NOMO-1 treated with dmso at 0.1 percent for 144 hours (cell line): ENCODE results near the gene IDH3A.

ENCODE experiments used
- DNase-seq: peaks from one replicate; lab custom pipeline; 2025; ENCODE audit not compliant: unreplicated experiment; lab: John Stamatoyannopoulos, UW

The IDH3A gene

DNA sequence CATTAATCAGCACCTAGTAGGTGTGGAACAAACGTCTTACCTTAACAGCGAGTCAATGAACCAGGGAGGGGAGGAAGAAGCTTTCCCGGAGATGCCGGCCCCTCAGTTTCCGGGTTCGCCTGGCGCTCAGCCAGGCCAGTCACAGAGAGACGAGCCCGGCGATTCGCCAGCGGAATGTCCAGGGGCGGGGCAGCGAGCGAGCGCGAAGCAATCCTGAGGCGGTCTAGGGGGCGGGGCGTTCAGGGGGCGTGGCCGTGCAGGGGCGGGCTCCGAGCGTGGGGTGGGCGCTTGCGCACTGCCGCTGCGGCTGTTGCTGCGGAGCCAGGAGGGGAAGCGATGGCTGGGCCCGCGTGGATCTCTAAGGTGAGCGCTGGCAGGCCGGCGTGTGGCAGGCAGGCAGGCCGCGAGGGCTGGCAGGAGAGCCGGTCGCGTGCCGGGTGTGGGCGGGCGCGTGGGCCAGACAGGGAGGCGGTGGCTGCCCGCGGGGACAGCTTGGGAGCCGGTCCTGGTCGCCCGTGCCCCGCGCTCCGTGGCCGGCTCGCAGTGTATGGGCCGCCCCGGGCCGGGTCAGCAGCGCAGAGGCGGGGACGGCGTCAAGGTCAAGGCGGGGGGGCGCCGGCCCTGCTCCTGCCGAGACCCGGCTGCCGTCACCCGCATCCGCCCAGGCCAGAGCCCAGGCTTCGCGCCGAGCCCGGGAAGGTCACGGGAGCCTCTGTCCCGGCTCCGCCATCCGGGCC is at the start of gene IDH3A:
Gene IDH3A, plus strand, starts transcription at position 295 of the 737 bp plus-strand sequence. Its CDS starts 42 bp downstream, at position 337.
- DNase-seq: peak; percentile 92

DNA sequence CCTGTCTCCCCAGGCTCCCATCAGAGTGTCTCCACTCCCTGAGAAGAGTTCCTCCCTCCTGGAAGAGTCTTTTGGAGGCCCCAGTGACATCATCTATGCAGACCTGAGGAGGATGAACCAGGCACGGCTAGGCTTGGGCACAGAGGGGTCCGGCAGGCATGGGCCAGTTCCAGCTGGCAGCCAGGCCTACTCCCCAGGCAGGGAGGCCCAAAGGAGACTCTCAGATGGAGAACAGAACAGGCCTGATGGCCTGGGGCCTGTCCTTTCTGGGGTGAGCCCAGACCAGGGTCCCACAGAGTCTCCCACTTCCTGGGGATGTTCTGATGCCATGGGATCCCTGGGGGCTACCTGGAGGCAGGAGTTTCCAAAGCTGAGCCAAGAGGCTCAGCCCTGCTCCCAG is 48.3 kb upstream of the IDH3A start:
- DNase-seq: no peak

DNA sequence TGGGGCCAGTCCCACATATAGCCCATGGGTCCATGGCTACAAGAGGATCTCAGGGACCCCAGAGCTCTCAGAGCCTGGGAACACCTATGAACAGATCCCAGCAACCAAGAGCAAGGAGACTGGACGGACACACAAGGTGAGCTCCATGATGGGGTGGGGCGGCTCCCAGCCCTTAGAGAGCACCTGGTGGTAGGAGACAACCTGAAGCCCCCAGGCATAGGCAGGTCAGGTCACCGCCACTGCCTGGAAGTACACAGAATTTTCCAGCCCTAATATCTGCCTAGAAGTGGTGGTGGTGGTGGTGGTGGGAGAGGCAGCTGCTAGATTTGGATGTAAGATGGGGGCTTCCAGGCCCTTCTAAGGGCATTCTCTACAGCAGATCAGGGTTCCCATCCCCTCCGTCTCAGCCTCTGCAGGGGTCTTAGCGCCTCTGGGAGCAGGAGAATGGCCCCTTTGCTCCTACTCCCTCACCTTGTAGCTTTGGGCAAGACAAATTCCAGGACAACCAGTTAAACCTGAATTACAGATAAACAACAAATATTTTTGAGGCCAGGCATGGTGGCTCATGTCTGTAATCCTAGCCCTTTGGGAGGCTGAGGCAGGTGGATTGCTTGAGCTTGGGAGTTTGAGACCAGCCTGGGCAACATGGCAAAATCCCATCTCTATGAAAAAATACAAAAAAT is 47.6 kb upstream of the IDH3A start:
- DNase-seq: no peak

DNA sequence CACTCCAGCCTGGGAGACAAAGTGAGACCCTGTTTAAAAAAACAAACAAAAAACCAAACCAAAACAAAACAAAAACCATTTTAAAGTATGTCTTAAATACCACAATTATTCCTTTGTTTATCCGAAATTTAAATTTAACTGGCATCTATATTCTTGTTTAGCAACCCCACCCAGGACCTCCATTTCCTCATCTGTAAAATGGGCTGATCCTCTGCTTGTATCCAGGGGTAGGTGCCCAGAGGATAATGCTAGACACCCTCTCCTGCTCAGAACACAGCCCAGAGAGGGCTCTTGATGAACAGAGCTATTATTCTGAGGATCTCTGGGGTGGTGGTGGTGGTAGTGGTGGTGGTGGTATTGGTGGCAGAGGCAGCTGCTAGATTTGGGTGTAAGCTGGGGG is 47.0 kb upstream of the IDH3A start:
- no peak for DNase-seq

DNA sequence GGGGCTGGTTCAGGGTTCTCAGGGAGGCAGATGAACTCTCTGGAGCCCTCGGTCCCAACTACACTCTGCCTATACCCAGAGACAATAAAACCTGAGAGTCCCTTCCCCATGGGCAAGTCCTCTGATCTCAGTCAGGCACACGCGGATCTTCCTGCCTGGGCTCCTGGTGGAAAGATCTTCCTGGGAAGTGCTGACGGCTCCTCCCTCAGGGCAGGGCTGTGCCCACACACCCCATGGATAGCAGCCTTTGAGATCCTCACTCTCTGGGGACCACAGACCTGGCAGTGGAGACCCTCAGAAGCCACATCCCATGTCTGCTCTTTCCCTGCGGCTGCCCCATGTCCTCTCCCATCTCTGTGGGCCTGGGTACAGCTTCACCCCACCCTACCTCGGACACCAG is 46.4 kb upstream of the IDH3A start:
- no peak for DNase-seq

DNA sequence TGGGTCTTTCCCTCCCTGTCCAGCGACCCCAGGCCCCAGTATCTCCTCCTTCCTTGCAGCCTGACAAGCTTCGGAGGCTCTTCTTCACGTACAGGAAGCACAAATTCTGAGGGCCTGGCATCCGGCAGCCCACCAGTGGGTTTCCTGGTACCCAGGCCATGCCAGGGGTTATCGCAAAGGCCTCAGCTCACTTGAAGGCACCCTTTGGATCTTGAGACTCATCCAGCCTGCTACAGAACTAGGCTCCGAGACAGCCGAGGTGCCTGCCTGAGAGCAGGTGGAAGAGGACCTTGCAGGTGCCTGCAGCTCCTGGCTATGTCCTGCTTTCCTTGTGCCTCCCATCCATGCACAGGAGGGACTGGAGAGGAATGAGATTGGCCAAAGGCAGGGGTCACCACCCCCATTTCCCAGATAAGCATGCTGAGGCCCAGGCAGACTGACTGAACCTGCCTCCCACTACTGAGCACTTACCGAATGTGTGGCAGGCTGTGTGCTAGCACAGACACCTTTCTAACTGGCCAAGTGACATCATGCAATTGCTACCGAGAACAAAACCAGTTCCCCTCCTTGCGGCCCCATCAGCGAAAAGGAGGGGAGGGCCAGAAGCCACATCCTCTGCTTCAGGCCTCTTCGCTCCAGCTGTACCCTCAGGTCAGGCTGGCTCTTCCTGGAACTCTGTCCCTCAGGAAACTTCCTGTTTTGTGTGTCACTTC is 45.6 kb upstream of the IDH3A start:
- DNase-seq: no peak

DNA sequence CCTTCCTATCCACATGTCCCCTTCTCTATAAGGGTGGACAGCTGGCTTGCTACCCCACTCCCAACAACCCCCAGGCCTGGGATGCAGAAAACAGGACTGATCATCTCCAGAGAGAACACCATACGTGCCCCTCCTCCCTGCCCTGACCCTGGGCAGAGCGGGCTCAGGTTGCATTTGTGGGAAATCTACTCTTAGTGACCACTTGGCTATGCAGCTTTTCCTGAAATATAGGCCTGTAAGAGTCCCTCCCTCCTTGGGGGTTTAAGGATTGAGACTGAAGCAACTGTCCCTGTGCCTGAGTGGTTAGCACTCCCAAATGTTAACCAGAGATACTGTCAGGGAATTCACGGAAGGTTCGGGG is 45.1 kb upstream of the IDH3A start:
- no peak for DNase-seq

DNA sequence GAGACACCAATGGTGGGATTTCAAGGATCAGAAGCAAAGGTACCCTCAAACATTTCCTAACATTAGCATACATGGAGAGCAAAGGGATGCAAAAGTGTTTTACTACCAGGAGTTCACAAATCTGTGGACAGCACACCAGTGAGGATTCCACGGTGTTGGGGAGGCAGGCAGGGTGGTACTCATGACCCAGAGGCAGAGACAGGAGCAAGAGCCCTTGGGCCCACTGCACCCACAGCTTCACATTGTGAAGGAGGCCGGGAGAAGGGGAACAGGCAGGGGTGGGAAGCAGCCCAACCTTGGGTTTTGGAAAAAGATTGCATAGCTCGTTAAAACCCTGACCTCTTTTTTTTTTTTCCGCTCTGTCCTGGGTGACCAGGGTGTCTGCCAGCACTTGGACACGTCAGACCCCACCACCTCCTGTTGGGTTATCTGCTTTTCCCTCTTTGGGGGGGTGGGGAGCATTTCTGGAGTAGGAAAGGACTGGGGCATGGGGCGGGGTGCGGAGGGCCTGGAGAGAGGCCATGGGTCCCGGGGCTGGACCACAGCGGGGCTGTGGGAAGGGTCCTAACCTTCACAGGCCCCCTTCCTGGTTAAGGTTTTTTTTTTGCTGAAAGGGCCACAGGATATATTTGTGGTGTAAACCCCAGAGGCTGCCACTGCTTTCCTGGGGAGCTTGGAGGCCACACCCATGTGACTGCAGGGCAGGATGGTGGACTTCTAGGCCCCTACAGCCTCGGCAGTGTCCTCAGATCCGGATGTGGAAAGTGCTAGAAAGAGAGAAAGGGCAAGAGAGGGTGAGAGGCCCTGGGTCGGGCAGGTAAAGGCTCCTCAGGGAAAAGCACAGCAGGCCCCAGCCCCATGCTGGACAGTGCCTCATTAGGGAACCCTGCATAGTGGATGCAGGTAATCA is 44.3 kb upstream of the IDH3A start:
- no peak for DNase-seq

DNA sequence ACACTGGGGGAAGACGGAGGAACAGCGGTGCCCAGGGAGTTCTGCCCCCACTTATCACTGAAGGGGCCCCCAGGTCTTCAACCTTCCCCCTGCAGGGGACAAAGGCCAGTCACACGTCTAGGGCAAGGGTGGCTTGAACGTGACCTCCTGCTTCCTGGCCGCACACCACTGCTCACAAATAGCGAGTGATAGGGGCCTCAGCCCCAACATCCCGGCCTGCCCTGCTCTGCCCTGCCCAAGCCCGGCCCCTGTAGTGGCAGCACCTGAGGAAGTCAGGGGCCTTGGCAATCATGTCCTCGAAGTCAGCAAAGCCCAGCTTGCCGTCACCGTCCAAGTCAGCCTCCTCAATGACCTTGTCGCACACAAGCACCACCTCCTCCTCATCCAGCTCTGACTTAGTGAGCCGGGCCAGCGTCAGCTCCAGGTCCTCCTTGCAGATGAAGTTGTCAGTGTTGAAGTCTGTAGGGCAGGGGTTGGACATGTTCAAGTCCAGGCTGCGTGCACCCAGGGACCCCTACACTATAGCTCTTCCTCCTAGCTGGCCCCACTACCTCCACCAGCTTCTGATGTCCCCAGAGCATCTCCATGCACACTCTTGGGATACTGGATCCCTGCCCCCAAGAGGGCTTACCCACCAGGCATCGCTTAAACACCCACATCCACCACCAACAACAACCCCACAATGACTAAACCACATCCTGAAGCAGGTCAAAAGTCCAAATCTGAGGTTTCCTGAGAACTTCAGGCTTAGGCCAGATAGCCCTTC is 43.5 kb upstream of the IDH3A start:
- no peak for DNase-seq

DNA sequence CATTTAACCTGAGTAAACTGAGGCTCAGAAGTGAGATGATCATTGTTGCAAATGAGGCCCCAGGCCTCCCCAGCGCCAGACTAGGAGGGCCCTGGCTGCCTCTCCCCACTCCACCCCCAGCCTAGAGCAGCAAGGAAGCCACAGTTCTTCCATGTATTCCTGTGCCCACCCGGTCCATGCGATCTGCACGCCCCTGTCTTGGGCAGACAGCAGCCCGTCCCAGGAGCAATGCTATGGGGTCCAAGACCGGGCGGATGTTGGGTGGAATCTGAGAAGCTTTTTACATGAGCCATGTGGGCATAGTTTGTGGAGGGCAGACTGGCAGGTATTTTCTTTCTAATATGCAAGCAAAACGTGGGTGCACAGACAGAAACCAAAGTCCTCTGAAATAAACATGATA is 41.7 kb upstream of the IDH3A start:
- DNase-seq: no peak

DNA sequence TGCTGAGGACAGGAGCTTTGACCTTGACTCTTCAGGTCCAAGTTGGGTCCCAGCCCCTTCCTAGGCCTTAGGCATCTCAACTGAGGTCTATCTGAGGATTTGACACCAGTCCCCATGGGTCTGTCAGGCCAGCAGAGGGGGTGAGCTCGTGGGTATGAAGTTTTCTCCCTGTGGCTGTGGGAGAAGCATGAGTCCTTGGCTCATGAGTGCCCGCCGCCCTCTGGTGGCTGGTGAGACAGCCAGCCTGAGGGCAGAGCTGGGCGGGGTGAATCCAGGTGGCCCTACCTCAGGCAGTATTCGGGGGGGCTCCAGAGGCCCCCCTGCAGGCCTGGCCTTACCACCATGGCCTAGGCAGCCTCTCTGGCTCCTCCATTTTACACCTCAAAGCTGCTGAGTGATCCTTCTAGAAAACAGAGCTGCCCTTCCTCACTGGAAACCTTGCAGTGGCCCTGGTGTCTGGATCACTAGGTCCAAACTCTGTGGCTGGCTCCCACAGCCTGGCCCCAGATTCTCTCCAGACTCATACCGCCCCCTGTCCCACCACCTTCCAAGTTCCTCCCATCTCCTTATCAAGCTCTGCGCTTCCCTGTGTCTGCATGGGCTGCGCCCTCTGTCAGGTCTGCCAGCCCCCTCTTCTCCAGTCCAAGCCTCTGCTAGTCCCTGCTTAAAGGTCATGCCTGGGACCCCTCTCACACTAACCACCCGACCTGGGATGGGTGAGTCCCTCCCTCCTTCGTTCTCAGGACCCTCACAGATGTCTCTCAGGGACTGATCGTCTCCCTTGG is 40.7 kb upstream of the IDH3A start:
- peak; percentile 77 for DNase-seq

DNA sequence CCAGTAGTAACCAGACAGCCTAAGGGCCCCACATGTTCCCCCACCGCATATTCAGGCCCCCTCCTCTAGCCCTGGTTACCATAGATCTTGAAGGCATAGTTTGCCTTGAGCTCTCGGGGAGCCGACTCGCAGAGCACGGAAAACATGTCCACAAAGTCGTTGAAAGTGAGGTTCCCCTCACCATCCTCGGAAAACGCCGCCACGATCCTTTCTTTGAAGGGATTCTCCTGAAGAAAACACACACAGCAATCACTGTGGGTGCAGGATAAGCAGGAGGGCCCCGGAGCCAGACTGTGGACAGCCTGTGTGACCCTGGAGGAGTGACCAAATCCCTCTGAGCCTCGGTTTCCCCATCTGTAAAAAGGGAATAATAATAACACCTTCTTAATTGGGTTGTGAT is 40.0 kb upstream of the IDH3A start:
- no peak for DNase-seq

DNA sequence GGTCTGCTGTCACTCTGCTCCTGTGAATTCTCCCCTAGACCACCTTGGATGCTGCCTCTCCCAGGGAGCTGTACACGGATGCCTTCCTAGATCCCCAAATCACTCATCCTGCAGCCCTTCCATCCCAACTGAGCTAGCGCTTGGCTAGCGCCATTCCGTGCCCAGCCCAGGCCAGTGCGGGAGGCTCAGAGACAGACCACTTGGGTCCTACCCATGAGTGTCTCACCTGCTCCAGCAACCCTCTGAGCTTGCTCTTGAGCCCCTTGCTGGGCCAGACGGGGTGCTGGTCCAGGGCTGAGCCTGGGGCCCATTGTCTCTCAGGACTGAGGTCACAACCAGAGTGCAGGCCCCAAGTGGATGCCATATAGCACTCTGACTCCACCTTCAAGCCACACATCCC is 39.1 kb upstream of the IDH3A start:
- DNase-seq: no peak

DNA sequence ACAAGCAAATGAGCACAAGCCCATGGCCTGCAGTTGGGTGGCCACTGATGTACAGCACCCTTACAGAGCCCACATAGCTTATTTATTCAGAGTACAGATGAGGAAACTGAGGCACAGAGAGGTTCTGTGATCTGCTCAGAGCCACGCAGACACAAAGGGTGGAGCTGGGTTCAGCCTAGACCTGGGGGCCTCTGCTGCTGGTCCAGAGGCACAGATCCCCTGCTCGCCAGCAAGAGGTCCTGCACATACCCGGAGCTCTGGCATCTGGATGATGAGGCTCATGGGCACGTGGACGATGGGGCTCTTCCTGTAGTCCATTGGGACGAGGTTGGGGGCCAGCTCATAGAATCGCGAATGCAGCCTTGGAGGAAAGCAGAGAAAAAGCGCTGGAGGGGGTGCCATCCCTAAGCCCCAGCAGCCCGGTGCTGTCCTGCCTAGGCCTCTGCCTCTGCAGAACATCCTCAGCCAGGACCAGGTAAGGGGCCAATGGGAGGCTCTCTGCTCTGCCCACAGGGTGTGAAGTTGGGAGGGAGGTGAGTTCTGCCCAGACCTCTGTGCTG is 38.2 kb upstream of the IDH3A start:
- no peak for DNase-seq

DNA sequence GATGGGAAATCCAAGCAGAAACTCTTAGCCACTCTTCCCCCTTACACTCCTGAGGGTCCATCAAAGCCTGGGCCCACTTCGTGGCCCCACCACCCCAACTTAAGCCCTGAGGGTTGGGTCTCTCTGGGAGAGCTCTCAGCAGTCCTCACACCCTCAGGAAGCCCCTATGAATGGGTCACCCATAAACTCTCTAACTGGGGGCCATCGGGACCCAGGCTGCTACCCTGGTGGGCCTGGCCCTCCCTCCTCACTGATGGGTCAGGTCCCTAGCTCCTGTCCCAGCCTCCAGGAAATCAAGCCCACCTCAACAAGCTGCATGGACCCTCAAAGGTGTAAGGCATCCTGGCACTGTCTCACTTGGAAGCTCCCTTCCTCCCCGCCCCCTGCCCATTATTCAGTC is 37.4 kb upstream of the IDH3A start:
- no peak for DNase-seq

DNA sequence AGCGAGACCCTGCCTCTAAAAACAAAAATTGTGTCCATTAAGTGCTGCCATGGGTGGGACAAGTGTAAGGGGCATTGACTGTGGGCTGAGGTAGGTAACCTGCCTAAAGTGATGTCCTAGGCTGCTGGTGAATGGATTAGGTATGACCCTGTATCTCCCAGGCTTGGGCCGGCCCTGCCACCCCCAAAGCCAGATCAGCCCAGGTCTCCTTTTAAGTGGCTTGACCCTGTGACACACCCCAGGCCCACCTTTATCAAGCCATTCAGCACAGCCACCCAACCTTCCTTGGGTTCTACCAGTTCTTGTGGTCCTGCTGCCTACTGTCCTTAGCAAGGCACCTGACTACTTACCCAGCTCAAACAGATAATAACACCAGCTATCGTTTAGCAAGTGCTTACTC is 36.6 kb upstream of the IDH3A start:
- no peak for DNase-seq

DNA sequence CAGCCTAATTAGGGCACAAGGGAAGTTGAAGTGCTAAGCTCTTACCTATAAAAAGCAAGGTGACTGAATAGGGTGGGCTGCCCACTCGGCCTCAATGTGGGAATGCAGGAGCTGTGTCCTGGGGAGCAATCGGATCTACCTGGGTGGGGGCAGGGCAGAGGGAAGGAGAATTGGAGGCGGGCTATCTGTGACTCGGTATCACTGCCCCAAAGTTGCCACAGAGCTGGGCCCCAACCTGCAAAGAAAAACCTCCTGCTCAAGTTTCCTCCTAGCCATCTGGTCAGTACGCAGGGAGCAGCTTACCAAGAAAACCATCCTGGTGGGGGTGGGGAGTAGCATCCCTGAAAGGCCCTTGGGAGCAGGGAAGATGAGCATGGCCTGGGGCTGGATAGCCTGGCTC is 28.6 kb upstream of the IDH3A start:
- DNase-seq: no peak

DNA sequence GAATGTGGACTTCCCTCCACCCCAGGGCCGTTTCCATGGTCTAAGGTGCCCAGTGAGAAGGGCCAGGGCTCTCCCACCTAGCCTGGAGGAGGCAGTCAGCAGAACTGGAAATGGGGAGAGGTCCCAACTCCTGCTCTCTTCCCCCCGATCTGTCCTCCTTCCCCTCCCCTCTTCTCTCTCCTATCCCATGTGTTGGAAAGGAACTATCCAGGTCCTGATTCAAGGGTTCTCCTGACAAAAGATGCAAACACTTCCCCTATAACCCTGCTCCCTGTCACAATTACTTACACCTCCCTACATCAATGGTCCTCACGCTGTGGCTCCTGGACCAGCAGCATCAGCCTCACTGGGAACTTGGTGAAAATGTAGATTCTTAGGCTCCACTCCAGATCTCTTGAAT is 23.9 kb upstream of the IDH3A start:
- no peak for DNase-seq

DNA sequence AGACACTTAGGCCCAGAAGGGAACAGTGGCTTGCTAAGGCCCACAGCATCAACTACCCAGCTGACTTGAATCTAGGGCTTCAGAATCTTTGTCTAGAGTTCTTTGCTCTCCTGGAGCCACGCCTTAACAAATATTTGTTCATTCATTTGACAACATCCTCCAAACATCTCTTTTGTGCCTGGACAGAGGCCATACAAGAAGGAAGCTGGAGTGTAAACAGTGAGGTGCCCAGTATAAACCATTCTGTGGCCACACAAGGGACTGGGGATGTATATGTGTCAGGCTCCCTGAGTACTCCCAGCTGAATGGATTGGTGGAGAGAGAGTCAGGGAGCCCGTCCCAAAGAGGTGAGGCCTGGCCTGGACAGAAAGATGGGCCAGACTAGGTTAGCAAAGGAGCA is 21.3 kb upstream of the IDH3A start:
- no peak for DNase-seq
